Glutamatergic neuron (in vitro differentiated cells): ENCODE results near the gene PHACTR2. TPM values are rescaled to one million over a fixed set of nuclear protein-coding genes. Genes with fewer than 3 reads are reported as not detected.

Source experiments
- DNase-seq: peaks from one replicate; pipeline ENCODE4 v3.0.0; 2022
- H3K27ac Mint-ChIP-seq: one replicate; pipeline ENCODE4 v1.8.0; 2020; ENCODE audit warnings: mild to moderate bottlenecking, mixed read lengths, inconsistent platforms; ENCODE audit not compliant: unreplicated experiment
- H3K27me3 Mint-ChIP-seq: one replicate; pipeline ENCODE4 v1.8.0; 2020; ENCODE audit warnings: mild to moderate bottlenecking, moderate library complexity, mixed read lengths, inconsistent platforms; ENCODE audit not compliant: unreplicated experiment
- H3K36me3 Mint-ChIP-seq: one replicate; pipeline ENCODE4 v1.8.0; 2020; ENCODE audit warnings: mild to moderate bottlenecking, mixed read lengths, inconsistent platforms; ENCODE audit not compliant: unreplicated experiment
- H3K4me1 Mint-ChIP-seq: one replicate; pipeline ENCODE4 v1.8.0; 2020; ENCODE audit warnings: mild to moderate bottlenecking, low read depth, mixed read lengths, inconsistent platforms; ENCODE audit not compliant: unreplicated experiment
- H3K4me3 Mint-ChIP-seq: one replicate; pipeline ENCODE4 v1.8.0; 2020; ENCODE audit warnings: mild to moderate bottlenecking, mixed read lengths, inconsistent platforms; ENCODE audit not compliant: unreplicated experiment
- H3K9me3 Mint-ChIP-seq: one replicate; pipeline ENCODE4 v1.8.0; 2020; ENCODE audit warnings: mild to moderate bottlenecking, moderate library complexity, mixed read lengths, inconsistent platforms; ENCODE audit not compliant: unreplicated experiment
- CTCF ChIP-seq: fragments of 200-600 bp; sonication (generic); IDR thresholded peaks from one replicate; pipeline ENCODE4 v1.5.0; 2021; ENCODE audit not compliant: partially characterized antibody, unreplicated experiment
- total RNA-seq: library from RNA; stranded (reverse); fragmentation: NEBNext Ultra II Directional; extraction: Animal tissue kit (Norgen Biotek cat#: 25700); gene quantifications from one replicate; pipeline ENCODE4 v1.2.1, GENCODE V29; 2021; ENCODE audit not compliant: unreplicated experiment

Gene PHACTR2
- total RNA-seq, 1 donor from 2014 or later, result 9.7 TPM

GRCh38 chr6:143675946-143676345 lies 1.8 kb upstream of the PHACTR2 start:
- Mint-ChIP-seq H3K27ac (no peak overlapping the region), H3K4me1 (peaks cover 16% of the 10 kb centered on the region)

GRCh38 chr6:143676437-143677045 lies 1.2 kb upstream of the PHACTR2 start:
- no peak for DNase-seq
- TF ChIP-seq CTCF, result no peak
- Mint-ChIP-seq H3K9me3 (peaks cover 1% of the 10 kb centered on the region), H3K27ac (no peak overlapping the region), H3K4me3 (no peak overlapping the region), H3K27me3 (no peaks in the 10 kb centered on the region), H3K4me1 (peaks cover 16% of the 10 kb centered on the region), H3K36me3 (no peaks in the 10 kb centered on the region)

More at GRCh38 chr6:143675946-143676345, 1.8 kb upstream of the PHACTR2 start:
- Mint-ChIP-seq H3K4me3 (no peak overlapping the region), H3K36me3 (no peaks in the 10 kb centered on the region), H3K9me3 (peaks cover 1% of the 10 kb centered on the region), H3K27me3 (peaks cover 2% of the 10 kb centered on the region)
- TF ChIP-seq CTCF, result no peak
- no peak for DNase-seq

GRCh38 chr6:143677577-143677890 lies 231 bp upstream of the PHACTR2 start:
- peaks cover 1% of the 10 kb centered on the region for H3K9me3 Mint-ChIP-seq
- no peak for DNase-seq
- peaks cover 16% of the 10 kb centered on the region for H3K4me1 Mint-ChIP-seq
- peak overlapping the region; percentile 77 for H3K4me3 Mint-ChIP-seq
- no peaks in the 10 kb centered on the region for H3K36me3 Mint-ChIP-seq
- H3K27me3 Mint-ChIP-seq, result no peaks in the 10 kb centered on the region
- H3K27ac Mint-ChIP-seq, result no peak overlapping the region
- no peak for TF ChIP-seq CTCF

DNA sequence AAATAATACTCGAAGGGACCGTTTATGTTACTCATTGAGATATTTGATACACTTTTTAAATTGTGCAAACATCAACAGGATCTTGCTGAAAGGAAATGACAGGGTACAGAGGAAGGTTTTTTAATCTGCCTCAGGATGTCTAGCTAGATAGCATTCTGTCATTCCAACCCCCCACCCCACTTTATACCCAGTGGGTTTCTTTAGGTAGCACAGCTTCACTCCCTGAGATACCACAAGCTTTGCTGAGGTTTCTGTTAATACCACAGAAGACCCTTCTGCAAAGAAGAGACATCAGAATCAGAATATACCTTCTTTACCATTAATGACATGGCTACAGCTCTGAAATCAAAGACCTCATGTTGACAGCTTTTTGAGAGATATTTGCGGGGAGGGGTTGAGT lies 1.3 kb downstream of the PHACTR2 start:
- H3K27ac Mint-ChIP-seq, result no peak overlapping the region
- peaks cover 1% of the 10 kb centered on the region for H3K9me3 Mint-ChIP-seq
- no peak for DNase-seq
- no peak for TF ChIP-seq CTCF
- peak overlapping the region; percentile 91 for H3K4me3 Mint-ChIP-seq
- H3K27me3 Mint-ChIP-seq, result no peaks in the 10 kb centered on the region
- H3K36me3 Mint-ChIP-seq, result no peaks in the 10 kb centered on the region
- H3K4me1 Mint-ChIP-seq, result peaks cover 16% of the 10 kb centered on the region

DNA sequence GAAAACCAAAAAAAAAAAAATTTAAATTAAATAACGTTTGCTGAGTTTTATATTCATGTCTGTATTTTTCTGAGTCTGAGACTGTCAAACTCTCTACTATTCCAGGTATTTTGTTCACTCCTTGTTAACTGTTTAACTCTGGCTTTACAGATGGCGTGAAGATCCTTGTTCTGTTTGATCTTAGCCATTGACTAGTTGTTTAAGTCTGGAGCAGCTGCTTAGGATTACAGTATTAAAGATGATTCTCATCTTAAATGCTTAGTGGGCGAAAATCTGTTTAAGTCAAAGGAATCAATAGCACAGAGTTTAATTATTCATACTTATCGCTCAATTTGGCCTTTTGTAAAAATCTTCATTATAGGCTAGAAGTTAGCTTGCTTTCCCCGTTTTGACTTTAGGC lies 2.4 kb downstream of the PHACTR2 start:
- DNase-seq, result no peak
- Mint-ChIP-seq H3K4me1 (peaks cover 12% of the 10 kb centered on the region), H3K36me3 (no peaks in the 10 kb centered on the region), H3K9me3 (no peaks in the 10 kb centered on the region), H3K27me3 (no peaks in the 10 kb centered on the region), H3K4me3 (no peak overlapping the region), H3K27ac (no peak overlapping the region)
- no peak for TF ChIP-seq CTCF
